OCI-LY3 (cell line): ENCODE data around the gene GPR158.

Experiments used
- CTCF ChIP-seq: fragments of 200-600, 300-600 bp; sonication (generic); IDR thresholded peaks from 2 replicates; pipeline ENCODE4 v1.5.1; 2014; ENCODE audit warnings: antibody characterized with exemption, low read length, low read depth
- EZH2phosphoT487 ChIP-seq: fragments of 200-600 bp; shearing (Covaris generic); IDR thresholded peaks from 2 replicates; pipeline ENCODE4 v1.6.1; 2018; ENCODE audit warnings: antibody characterized with exemption, mixed run types, low read depth

- TF ChIP-seq CTCF (no peak), EZH2phosphoT487 (no peak)
These were observed 322.4 kb downstream of the GPR158 start for GRCh38 chr10:25497246-25497645.
